Glutamatergic neuron (in vitro differentiated cells): ENCODE measurements around the gene CCND1. TPM values are rescaled to one million over a fixed set of nuclear protein-coding genes. Genes with fewer than 3 reads are reported as not detected.

ENCODE experiments used
- DNase-seq: peaks from one replicate; pipeline ENCODE4 v3.0.0; 2022
- H3K27ac Mint-ChIP-seq: one replicate; pipeline ENCODE4 v1.8.0; 2020; ENCODE audit warnings: mild to moderate bottlenecking, mixed read lengths, inconsistent platforms; ENCODE audit not compliant: unreplicated experiment
- H3K27me3 Mint-ChIP-seq: one replicate; pipeline ENCODE4 v1.8.0; 2020; ENCODE audit warnings: mild to moderate bottlenecking, moderate library complexity, mixed read lengths, inconsistent platforms; ENCODE audit not compliant: unreplicated experiment
- H3K36me3 Mint-ChIP-seq: one replicate; pipeline ENCODE4 v1.8.0; 2020; ENCODE audit warnings: mild to moderate bottlenecking, mixed read lengths, inconsistent platforms; ENCODE audit not compliant: unreplicated experiment
- H3K4me1 Mint-ChIP-seq: one replicate; pipeline ENCODE4 v1.8.0; 2020; ENCODE audit warnings: mild to moderate bottlenecking, low read depth, mixed read lengths, inconsistent platforms; ENCODE audit not compliant: unreplicated experiment
- H3K4me3 Mint-ChIP-seq: one replicate; pipeline ENCODE4 v1.8.0; 2020; ENCODE audit warnings: mild to moderate bottlenecking, mixed read lengths, inconsistent platforms; ENCODE audit not compliant: unreplicated experiment
- H3K9me3 Mint-ChIP-seq: one replicate; pipeline ENCODE4 v1.8.0; 2020; ENCODE audit warnings: mild to moderate bottlenecking, moderate library complexity, mixed read lengths, inconsistent platforms; ENCODE audit not compliant: unreplicated experiment
- CTCF ChIP-seq: fragments of 200-600 bp; sonication (generic); IDR thresholded peaks from one replicate; pipeline ENCODE4 v1.5.0; 2021; ENCODE audit not compliant: partially characterized antibody, unreplicated experiment
- total RNA-seq: library from RNA; stranded (reverse); fragmentation: NEBNext Ultra II Directional; extraction: Animal tissue kit (Norgen Biotek cat#: 25700); gene quantifications from one replicate; pipeline ENCODE4 v1.2.1, GENCODE V29; 2021; ENCODE audit not compliant: unreplicated experiment

The CCND1 gene
- total RNA-seq, 1 donor from 2014 or later, result 36.1 TPM

GRCh38 chr11:69699213-69699612 lies 58.3 kb downstream of the CCND1 start:
- no peaks in the 10 kb centered on the region for H3K9me3 Mint-ChIP-seq
- peaks cover 37% of the 10 kb centered on the region for H3K4me1 Mint-ChIP-seq
- no peak for TF ChIP-seq CTCF
- peak overlapping the region; percentile 79 for H3K27ac Mint-ChIP-seq
- peaks cover 8% of the 10 kb centered on the region for H3K27me3 Mint-ChIP-seq
- peak; percentile 62 for DNase-seq
- H3K4me3 Mint-ChIP-seq, result no peak overlapping the region
- no peaks in the 10 kb centered on the region for H3K36me3 Mint-ChIP-seq

- peak overlapping the region; percentile 64 for H3K4me3 Mint-ChIP-seq
- peak; percentile 85 for DNase-seq
- TF ChIP-seq CTCF, result no peak
- H3K27ac Mint-ChIP-seq, result peak overlapping the region; percentile 94
- H3K27me3 Mint-ChIP-seq, result peaks cover 9% of the 10 kb centered on the region
- no peaks in the 10 kb centered on the region for H3K9me3 Mint-ChIP-seq
- H3K4me1 Mint-ChIP-seq, result peaks cover 32% of the 10 kb centered on the region
- no peaks in the 10 kb centered on the region for H3K36me3 Mint-ChIP-seq
These were observed 59.6 kb downstream of the CCND1 start for GRCh38 chr11:69700278-69701140.

GRCh38 chr11:69702239-69702691 lies 61.3 kb downstream of the CCND1 start:
- DNase-seq, result no peak
- Mint-ChIP-seq H3K36me3 (no peaks in the 10 kb centered on the region), H3K27me3 (peaks cover 6% of the 10 kb centered on the region), H3K27ac (no peak overlapping the region), H3K4me1 (peaks cover 29% of the 10 kb centered on the region), H3K4me3 (no peak overlapping the region), H3K9me3 (no peaks in the 10 kb centered on the region)
- TF ChIP-seq CTCF, result no peak

GRCh38 chr11:69702769-69703452 lies 62.0 kb downstream of the CCND1 start:
- Mint-ChIP-seq H3K27me3 (peaks cover 5% of the 10 kb centered on the region), H3K27ac (no peak overlapping the region), H3K9me3 (no peaks in the 10 kb centered on the region), H3K36me3 (no peaks in the 10 kb centered on the region), H3K4me1 (peaks cover 25% of the 10 kb centered on the region), H3K4me3 (peak overlapping the region; percentile 61)
- DNase-seq, result no peak
- no peak for TF ChIP-seq CTCF

- no peaks in the 10 kb centered on the region for H3K9me3 Mint-ChIP-seq
- H3K27me3 Mint-ChIP-seq, result peaks cover 5% of the 10 kb centered on the region
- H3K4me3 Mint-ChIP-seq, result peak overlapping the region; percentile 61
These were observed 62.5 kb downstream of the CCND1 start for GRCh38 chr11:69703453-69703767.

More at GRCh38 chr11:69703453-69703767, 62.5 kb downstream of the CCND1 start:
- TF ChIP-seq CTCF, result no peak
- Mint-ChIP-seq H3K4me1 (peaks cover 21% of the 10 kb centered on the region), H3K27ac (no peak overlapping the region), H3K36me3 (no peaks in the 10 kb centered on the region)
- DNase-seq, result no peak
